Fibroblast of skin of left biceps (primary cell): ENCODE results near the gene KCNK3.
"Not testable (repeated sequence)": the region's sequence is repeated elsewhere in the genome, so short reads cannot be mapped to it uniquely, and the experiment has no call there.

Source experiments
- DNase-seq, 2 experiments: peaks; one replicate each; pipeline ENCODE4 v3.0.0-alpha.2; 2013; ENCODE audit warnings: low read depth in 2 of 2

Gene KCNK3

DNA sequence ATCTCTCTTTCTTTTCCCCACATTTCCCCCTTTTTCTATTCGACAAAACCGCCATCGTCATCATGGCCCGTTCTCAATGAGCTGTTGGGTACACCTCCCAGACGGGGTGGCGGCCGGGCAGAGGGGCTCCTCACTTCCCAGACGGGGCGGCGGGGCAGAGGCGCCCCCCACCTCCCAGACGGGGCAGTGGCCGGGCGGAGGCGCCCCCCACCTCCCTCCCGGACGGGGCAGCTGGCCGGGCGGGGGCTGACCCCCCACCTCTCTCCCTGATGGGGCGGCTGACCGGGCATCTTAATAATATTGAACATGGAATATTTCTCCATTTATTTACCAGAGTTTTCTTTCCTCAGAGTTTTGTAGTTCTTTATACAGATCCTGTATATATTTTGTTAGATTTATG, 27.2 kb upstream of the KCNK3 start:
- DNase-seq = not testable (repeated sequence)

DNA sequence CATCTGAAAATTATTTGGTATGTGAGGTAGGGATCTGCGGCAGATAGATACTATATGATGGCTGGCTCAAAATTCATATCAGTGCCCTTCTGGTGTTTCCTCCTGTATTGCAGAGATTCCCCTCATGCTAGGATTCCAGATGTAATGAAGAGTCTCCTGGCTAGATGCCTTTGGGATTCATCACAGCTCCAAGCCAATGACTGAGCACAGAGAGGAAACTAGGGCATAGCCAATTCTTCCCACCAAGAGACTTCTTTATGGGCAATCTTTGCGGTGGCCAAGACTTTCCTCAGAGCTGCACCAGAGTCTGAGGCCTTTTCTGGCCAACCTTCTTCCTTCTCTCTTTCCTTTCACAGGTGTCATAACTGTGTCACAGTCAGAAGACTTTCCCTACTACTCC, 25.9 kb upstream of the KCNK3 start:
- no peak for DNase-seq

DNA sequence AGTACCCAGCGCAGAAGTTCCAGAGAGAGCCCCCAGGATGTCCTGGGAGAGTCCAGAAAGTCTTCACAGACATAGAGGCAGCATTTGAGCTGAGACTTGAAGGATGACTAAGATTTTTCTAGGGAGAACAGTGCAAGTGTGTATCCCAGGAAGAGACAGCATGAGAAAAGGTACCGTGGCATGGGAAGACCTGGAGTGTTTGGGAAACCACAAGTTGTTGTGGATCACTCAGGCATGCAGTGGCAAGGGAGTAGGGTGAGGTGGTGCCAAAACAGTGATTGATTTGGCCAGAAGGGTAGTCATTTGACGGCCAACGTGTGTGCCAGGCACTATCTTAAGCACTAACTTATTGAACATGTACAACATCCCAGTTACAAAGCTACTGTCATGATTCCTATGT, 24.5 kb upstream of the KCNK3 start:
- DNase-seq = no peak

DNA sequence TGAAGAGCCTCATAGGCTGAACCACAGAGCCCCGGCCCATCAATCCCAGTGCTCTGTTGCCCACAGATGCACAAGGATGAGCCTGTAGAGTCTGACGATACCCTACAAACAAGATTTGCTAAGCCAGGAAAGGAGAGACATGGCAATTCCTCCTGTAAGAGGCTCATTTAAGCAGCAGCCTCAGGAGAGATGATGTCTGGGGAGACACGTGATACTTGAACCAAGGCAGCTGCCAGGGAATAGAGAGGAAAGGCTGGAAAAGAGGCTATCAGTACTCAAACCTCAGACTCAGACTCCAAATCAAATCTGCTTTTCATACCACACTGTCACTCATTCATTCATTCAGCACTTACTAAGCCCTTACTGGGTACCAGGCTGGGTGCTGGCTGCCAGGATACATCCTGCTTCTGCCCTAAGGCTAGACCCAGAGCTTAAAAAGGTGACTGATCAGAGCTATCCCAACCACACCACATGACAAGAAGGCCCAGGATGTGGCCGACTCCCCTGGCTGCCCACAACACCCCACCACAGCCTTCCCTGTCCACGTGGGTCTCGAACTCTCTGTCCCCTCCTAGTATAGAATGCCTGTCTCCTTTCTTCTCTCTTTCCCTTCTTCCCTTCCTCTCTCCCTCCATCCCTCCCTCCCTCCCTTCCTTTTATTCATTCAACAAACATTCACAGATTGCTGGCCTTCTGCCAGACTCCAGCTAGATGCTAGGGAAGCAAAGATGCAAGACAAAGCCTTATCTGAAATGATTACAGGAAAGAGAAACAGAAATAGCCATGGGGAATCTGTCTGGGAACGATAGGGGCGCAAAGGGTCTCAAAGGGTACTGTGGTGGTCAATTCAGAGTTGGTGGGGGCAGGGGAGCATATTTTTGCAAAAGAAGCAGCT, 23.4 kb upstream of the KCNK3 start:
- DNase-seq = no peak

DNA sequence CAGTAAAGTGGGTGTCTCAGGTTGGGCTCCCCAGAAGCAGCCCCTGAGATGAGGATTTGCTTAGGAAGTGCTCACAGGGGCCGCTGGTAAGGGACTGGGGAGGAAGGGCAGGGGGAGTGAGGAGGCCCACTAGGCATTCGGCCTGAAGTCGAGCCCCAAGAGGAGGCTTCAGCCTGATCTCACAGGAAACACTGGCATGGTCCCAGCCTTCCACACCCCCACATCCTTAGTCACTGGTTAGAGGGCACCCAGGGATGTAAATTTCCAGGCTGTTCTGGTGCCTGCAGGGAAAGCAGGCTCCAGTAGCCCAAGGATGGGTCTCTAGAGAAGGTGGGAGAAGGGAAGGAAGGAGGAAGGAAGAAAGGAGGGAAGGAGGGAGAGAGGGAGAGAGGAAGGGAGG, 22.4 kb upstream of the KCNK3 start:
- DNase-seq = no peak

DNA sequence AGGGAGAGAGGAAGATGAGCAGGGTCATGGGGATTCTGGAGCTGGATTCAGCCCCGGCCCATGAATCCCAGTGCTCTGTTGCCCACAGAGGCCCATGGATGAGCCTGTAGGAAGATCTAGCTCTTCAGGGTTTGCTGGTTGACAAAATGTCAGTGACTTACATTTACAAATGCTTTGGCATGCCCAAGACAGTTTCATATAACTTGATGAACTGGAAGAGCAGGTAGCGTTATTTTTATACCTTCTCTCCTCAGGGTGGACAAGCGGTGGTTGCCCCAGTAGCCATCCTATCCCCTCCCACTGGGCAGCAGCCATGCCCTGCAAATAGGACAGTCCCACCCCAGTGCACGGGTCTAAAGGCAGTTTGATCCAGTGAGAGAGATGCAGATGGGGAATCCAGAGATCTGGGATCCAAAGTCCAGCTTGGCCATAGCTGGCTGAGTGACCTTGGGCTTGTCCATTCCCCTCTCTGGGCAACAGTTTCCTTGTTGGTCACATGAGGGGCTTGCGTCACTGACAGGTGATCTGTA, 21.5 kb upstream of the KCNK3 start:
- DNase-seq = no peak

DNA sequence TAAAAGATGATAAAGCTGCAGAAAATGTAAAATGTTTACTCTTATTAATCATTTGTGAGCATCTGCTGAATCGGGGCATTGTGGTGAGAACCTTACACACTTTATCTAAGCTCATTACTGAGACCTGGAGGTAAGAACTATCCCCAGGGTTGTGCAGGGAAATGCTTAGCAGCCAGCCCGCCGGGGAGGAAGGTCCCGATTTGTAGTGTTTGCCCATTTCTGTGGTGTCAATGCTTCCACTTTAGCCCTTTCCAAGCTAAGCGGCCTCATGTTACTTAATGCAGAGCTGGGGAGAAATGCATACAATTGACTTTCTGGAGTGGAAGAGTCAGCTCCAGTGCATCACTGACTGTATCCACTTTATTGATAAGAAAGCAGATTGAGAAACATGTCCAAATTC, 20.8 kb upstream of the KCNK3 start:
- DNase-seq = no peak

DNA sequence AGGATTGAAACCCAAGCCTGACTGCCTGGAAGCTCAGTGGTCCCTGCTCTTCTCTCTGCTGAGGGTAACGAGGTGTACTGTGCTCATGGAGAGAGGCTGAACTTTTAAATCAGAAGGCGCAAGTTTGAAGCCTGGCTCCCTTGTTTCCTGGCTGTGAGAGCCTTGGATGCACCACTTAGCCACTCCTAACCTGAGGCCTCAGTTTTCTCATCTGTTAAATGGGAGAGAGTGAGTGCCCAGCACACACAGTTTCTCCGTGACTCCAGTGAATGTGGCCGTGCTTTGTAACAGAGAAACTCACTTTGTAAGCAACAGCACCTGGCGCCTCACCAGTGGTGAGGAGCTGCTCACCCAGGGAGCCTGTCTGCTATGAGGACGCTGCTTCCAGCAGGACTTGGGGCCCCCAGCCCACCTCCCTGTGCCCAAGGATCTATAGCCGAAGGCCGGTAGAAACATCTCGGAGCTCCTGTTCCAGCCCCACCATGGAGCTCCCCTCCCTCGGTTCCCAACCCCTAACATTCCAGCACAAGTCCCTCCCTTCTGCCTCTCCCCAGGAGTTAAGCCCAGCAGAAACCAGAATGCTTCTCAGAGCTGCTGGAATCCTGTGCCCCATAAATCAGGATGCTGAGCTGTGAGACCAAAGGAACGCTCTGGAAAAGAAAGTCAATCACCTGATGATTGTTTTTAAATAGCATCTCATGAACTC, 20.3 kb upstream of the KCNK3 start:
- no peak for DNase-seq

DNA sequence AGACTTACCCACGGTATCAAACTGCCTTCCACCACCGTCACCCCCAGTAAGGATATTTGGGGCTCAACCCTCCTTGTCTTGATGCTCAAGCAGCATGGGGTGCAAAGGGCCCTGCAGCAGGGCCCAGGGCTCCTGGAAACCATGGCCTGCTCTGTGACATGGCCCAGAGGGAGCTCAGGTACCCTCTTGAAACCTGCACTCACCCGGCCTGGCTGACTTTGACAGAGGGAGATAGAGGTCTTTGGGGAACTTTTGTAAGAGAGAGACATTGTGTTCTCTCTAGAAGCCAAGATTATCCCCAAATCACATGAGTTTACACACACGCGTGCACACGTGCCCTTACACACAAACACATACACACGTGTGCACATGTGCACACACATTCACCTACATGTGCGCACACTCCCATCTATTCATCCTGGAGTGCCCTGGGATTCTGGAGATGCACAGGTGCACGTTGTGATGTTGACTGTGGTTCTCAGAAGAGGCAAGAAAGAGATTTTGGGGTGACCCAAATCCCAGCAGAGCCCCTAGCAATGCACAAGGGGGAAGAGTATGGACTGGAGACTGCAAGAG, 19.6 kb upstream of the KCNK3 start:
- no peak for DNase-seq

DNA sequence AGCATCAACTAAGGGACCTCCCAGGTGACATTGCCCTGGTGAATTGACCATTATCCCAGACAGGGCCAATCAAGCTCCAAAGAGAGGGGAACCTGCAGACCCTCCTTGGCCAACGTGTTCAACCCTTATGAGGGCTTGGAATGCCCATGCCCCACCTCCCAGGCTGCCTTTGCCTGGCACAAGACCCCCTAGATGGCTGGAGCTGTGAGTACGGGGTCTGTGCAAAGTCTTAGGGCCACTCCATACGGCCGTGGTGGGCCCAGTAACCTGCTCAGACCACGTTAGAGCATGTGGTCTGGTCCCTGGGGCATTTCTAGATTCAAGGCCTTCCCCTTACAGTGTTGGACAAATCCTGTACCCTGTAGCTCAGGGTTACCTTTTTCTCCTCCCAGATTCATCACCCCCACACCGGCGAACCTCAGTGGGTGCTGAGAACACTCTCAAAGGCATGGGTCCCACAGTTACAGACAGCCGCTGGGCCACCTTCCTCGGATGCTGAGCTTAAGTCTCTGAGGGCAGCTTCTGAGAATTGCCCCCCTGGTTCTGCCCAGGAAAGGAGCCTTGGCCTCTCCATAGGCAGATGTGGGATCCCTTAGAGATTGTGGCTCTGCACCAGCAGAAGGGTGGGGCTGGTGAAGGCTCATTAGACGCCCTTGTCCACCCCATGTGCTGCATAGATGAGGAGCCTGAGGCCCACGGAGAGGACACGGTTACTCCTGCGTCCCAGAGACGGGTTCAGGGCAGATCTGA, 18.3 kb upstream of the KCNK3 start:
- no peak for DNase-seq

DNA sequence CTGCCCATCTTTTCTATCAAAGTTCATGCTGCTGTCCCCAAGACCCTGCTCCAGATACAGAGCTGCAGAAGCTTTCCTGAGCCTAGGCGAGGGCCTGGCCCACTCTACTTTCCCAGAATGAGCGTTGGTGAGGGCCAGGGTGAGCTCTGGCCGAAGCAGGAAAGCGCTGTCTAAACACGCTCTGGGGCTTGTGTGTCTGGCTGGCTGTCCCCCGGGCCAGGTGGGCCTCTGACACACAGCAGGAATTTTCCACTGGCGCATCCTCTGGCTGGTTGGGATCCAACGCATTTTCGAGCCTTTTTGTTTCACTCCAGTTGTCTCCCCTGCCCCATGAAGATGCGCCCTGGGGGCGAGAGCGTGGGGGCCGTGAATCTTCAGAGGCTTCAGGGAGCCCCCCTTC, 17.8 kb upstream of the KCNK3 start:
- DNase-seq = no peak

DNA sequence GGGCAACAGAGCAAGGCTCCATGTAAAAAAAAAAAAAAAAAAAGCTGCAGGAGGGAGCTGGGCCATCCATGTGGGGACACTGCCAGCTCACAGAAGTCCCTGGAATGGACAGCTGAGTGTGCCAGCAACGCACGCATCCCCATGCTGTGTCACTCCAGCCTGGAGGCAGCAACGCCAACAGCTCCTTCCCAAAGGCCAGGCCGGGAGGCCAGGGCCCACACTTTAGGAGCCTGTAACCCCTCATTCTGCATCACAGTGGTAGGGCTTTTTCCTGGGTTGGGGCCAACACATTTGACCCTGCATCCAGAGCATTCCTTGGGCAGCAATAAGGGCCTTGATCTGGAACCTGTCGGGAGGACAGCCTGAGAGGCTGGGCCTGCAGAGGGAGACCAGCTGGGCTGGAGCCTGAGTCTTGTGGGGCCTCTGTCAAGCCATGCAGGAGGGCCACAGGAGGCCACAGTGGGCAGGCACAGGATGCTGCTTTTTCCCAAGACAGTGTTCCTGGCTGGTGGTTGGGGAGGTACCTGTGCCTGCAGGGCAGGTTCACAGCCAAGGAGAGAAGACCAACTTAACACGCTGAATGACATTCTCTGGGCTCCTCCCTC, 16.8 kb upstream of the KCNK3 start:
- DNase-seq = no peak

DNA sequence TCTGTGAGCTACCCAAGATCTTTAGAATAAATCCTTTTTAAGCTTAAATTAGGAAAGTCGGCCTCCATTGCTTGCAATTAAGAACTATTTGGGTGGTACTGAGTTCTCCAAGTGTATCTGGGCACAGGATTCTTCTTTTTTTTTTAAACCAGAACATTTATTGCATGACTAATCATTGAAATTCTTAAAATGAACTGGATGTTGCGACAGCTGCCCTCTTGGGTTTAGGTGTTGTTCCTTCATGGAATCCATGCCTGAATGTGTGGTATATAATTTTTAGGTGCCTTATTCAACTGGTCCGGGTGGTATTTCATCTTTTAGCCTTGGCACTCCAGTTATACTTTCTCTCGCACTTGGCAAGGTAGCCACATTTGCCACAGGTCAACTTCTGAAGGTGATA, 14.5 kb upstream of the KCNK3 start:
- no peak for DNase-seq

DNA sequence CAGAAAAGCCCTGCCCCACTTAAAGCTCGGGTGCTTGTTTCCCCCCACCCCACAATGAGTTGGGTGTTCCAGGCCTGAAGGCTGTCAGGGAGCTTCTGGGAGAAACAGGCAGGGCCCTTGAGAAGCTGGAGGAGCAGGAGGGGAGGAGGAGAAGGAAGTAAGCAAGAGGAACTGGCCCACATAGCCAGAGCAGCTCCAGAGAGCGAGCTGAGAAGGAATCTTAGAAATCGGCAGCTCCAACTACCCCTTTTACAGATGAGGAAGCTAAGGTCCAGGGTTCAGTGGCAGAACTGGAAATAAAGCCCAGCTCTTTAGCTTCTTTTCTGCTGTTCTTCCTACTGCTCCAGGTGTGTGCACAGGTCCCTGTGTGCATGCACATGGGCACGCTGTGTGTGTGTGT, 12.7 kb upstream of the KCNK3 start:
- DNase-seq = no peak

DNA sequence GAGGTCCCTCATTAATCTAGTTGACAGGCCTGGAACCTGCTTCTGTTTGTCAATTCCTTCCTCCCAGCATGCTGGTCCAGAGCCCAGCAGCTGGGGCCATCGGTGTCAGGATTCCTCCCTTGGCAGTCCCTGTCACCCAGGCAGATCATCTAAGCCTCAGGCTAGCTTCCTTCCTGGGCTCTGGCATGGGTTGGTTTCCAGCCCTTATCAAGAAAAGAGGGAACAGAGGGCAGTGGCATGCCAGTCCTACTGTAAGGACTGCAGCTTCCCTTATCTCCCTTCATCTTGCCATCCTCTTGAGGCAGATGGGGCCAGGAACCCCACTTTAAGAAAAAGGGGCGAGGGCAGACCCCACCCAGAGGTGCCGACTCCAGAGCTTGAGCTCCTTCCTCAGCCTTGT, 10.9 kb upstream of the KCNK3 start:
- no peak for DNase-seq

DNA sequence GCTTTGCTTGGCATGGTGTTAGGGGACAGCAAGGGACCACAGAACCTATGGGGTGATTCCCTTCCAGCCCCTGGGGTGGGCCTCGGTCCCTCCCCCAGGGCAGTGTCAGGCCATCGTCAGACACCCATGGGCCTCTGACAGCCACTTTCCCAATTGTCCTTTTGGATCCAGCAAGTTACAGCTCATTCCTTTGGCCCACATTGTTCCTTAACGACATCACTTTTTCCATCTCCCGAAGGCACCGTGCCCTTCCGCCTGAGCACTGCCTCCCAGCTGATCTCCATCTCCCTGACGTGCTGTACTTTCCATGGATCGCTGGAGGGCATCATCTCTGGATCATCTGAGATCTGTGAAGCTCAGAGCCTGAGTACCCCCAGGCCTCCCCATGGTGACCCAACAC, 10.4 kb upstream of the KCNK3 start:
- DNase-seq = no peak

DNA sequence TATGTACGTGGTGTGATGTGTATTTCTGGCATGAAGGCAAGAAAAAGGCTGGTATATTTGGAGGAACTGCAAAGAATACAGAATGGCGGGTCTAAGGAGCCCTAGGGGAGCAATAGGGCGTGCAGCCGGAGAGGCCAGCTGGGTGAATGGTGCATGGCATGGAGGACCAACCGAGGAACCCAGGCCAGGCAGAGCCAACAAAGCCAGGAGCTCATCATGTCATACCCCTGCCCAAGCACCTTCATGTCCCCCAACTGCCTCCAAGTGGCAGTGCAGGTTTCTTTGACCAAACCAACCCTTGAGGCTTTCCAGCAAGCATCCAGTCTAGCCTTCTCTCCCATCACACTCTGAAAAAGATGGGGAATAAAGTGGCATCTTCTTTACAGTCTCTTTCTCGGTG, 8.9 kb upstream of the KCNK3 start:
- no peak for DNase-seq

DNA sequence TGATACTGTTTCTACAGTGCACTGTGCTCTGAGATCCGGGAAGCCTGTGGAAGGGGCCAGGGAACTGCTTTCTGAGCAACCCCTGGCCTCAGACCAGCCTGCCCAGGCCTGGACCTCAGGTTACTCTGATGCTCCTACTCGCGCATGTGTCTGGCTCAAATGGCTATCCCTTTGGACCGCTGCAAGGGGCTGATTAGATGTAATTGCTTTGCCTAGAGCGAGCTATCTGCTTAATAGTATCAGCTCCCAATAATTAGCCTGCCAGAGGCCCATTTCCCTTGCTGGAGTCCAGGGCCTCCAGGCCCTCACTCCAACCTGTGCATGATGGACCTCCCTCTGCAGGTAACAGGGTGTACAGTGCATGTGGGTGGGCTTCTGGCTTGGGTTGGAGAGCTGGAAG, 7.2 kb upstream of the KCNK3 start:
- DNase-seq = no peak

DNA sequence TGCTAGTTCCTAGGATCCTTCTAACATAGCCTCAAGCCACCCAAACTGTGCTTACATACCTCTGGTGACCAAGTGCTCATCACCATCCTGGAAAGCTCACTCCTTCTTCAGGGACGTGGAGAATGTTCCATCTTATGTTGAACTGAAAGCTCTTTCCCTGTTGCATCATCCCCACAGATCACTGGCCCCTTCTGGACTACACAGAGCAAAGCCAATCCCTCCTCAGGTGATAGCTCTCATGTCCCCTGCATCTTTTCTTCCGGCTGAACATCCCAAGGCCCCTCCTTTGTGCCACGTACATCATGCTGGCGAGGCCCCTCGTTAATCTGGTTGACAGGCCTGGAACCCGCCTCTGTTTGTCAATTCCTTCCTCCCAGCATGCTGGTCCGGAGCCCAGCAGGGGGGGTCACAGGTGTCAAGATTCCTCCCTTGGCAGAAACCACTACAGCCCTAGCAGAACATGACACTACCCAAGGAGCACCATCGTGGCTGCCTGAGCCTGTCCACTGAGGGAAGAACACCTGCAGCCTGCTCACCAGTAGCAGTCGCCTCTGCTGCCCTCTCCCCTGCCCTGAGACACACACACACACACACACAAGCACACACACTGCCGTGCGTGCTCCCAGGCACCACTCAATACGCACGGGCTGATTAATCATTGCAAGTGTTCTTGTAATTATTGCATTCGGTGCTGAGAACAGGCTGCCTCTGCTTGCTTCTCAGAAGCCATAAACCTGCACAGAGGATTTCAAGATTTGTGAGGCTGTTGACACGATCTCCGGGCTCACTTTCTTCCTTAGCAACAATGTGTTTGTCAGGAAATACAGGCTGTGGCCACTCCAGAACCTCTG, 6.3 kb upstream of the KCNK3 start:
- DNase-seq = no peak

DNA sequence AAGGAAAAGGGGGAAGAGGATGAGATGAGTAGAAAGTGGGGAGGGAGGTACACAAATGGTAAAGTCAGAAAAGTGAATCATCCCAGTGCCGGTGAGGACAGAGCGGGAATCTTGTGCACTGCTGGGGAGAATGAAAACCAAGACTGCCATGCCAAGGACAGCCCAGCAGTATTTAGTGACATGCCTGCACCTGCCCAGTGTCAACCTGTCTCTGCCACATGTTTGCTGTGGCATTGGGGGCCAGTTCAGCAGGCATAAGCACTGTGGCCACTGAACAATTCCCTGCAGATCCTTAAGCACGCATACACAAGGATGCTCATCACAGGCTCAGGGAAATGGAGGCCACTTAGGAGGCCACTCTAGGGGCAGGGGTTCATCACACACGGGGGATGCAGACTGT, 5.2 kb upstream of the KCNK3 start:
- no peak for DNase-seq

DNA sequence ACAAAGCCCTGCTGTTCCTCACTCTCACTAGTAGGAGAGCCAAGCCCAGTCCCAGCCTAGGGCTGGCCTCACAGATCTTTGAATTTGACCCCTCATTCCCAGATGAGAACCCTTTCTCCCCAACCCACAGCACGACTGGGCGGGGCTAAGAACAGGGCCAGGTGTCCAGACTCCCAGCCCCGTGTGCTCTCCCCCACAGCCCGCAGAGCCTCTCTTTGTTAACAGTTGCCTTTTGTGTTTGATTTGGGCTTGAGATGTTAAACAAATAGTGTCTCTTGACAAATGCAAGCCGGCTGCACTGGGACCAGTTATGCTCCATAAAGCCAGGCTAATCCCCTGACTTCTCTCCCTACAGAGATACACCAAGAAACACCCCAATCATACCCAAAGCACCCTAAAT, 4.7 kb upstream of the KCNK3 start:
- no peak for DNase-seq
